GM19467 (cell line): Measurements from ENCODE around the gene PRCD.
"Not testable (repeated sequence)": the region's sequence is repeated elsewhere in the genome, so short reads cannot be mapped to it uniquely, and the experiment has no call there.

Experiments used
- ATAC-seq: cut with Tn5 transposase; IDR thresholded peaks from one replicate; pipeline ENCODE4 v1.9.1; 2021; ENCODE audit warnings: mild to moderate bottlenecking, moderate library complexity; ENCODE audit not compliant: unreplicated experiment

PRCD gene

GRCh38 chr17:76551685-76552084, 11.8 kb downstream of the PRCD start:
- no peak for ATAC-seq

DNA sequence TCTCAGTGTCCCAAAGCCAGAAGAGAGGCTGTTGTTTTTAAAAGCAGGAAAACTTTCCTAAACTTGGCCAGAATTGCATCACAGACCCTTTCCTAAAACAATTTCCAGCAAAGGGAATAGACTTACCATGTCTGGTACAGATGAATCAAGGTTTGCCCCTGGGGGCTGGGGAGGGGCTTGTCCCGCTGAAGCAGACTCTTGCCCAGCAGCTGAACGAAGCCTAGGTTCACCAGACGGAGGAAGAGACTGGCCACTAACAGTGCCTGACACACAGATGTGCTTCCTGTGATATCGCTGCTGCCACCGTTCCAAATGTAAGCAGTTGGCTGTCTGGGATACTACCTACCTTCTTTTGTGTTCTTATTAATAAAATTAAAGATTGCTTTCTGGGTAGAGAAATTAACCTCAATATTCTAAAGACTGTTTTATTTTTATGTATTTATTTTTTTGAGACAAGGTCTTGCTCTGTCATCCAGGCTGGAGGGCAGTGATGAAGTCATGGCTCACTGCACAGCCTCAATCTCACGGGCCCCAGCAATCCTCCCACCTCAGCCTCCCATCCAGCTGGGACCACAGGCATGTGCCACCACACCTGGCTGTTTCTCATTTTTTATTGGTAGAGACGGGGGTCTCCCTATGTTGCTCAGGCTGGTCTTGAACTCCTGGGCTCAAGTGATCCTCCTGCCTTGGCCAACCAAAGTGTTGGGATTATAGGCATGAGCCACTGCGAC, 13.5 kb downstream of the PRCD start:
- no peak for ATAC-seq

DNA sequence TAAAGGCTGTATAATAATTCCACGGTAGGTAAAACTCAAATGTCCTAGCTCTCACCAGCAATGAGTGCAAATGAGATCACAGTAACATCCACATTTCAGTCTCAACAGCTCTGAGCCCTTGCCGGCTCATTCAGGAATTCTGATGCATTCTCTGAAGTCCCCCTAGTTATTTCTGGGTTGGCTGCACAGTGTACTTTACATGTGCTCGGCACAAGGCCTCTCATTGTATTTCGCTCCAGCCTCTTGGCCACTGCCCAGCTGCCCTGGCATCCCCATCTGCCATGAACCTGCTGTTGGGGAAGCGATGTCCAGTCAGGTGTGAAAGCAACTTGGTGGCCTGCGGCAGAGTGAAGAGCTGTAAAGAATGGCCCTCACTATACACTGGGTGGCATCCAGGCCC, 14.3 kb downstream of the PRCD start:
- ATAC-seq: no peak

DNA sequence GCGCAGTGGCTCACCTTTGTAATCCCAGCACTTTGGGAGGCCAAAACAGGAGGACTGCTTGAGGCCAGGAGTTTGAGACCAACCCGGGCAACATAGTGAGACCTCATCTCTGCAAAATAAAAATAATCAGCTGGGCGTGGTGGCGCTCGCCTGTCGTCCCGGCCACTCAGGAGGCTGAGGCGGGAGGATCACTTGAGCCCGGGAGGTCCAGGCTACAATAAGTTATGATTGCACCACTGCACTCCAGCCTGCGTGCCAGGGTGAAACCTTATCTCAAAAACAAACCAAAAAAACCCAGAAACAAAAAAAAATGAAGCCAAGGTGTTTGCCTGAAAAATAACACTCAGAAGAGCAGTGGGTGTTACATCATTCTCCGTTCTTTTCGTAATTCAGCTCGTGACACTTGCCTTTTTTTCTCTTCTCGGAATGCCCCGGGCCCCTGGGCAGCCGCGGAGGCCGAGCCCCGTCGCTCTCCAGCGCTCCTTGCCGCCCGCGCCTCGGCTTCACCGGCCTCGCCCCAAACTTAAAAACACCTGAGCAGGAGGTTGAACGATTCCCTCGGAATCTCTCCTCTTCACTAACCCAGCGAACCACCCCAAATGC, 17.0 kb downstream of the PRCD start:
- ATAC-seq: peak; percentile 9

DNA sequence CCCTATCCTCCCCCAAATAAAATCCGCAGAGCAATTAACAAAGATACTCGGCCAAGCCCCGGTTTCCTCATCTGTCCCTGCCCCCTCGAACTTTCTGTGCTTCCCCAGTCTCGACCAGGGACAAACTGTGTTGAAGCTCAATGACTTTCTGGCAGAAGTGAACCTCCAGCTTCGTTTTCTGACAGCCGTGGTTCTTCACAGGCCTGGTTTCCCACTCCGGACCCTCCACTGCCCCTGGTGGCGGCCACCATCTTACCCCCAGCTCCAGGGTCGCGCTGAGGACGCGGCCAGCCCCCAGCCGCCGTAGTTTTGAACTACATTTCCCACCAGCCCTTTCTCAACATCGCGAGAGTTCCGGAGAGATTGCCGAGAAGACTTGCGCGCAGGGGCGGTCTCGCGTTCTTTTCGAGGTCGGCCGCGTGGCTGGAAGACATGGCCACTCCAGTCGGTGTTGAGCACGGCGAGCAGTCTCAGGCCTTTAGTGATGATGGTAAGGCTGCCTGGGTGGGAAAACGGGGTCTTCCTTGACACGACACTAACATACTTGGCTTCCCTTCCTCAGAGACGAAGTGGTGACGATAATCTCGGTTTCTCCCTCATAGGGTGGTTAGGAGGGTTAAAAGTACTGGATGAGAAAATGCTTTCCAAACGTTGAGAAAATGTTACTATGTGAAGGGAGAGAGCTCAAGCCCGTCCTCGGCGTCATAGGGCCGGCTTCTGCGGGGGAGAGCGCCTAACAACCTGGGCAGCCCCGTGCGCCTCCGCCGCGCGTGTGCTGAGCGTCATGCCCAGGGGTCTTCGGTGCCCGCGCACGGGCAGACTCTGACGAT, 17.7 kb downstream of the PRCD start:
- ATAC-seq: peak; percentile 81

DNA sequence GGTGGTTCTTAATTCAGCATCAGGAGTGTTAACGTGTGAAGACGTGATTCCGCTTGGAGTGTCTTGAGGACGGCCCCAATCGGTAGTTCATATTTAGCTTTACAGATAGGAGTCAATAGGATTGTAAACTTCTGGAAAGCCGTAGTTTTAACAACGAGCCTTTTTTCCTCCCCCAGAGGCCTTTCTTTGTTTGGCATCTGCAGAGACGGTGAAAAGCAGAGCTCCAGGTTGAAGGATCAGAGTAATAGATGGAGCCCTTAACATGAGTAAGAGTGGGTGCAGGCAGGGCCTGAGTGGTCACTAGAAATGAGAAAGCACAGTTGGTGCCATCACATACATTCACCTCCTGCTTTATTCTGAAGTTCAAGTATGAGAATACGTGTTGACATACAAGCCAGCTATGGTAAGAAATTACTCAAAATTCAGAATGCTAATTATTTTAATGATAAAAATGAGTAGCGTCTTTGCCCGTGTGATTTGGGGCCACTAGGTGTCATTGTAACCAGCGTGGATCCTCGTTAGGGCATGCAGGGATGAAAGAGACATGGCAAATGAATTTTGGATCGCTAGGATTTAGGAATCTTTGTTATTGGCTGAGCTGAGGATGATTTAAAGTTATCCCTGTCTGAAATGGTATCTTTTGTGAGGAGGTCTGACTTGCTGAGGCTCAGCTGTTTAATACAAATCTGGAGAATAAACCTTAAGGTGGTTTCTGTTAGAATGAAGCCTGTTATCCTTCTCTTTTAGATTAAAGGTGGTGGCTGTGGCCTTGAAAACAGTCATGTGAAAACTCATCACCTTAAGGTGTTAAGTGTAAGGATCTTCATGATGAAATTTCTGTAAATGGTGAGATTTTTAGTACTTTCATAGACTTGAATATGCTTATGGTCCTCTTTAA, 18.6 kb downstream of the PRCD start:
- no peak for ATAC-seq

- not testable (repeated sequence) for ATAC-seq
Observed at GRCh38 chr17:76559460-76559859, 19.6 kb downstream of the PRCD start.

GRCh38 chr17:76560036-76560876, 20.4 kb downstream of the PRCD start:
- ATAC-seq: no peak

GRCh38 chr17:76560877-76561221, 21.0 kb downstream of the PRCD start:
- ATAC-seq: no peak

DNA sequence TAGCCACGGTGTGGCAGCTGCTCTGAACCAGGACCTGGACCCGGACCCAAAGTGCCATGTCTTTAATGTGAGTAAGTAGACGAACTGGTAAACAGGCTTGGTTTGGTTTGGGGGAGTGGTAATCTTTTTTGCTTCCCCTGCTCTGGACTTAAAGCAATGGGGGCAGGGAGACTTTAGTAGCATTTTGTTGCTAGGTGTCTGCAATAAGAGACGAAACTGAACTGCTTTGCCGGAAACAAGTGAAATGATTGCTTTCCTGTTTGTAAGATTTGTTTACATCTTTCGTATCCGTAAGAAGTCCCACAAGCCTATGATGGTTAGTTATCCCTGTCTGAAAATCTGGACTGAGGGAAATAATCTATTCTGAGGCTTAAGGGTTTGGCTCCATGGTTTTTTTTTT, 21.5 kb downstream of the PRCD start:
- no peak for ATAC-seq

- ATAC-seq: no peak
Observed at GRCh38 chr17:76561799-76562268, 22.0 kb downstream of the PRCD start.

DNA sequence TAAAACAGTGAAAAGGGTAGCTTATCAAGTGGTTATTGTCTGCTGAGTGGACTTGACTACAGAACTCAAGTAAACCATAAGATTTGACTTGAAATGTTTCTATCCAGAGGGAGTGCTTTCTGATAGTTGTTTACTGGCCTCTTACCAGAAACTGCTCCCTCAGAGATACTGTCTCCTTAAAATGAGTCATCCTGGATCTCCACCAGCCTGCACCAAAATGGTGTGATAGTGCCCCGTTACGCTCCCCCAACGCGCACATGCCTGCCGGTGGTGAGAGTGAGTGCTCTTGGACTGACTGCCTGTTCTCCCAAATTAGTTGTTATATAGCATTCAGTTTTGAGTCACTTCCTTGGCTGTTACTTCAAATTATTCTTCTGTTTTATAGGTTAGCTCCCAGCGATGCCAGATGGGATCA, 22.9 kb downstream of the PRCD start:
- no peak for ATAC-seq

GRCh38 chr17:76563359-76563758, 23.5 kb downstream of the PRCD start:
- not testable (repeated sequence) for ATAC-seq

DNA sequence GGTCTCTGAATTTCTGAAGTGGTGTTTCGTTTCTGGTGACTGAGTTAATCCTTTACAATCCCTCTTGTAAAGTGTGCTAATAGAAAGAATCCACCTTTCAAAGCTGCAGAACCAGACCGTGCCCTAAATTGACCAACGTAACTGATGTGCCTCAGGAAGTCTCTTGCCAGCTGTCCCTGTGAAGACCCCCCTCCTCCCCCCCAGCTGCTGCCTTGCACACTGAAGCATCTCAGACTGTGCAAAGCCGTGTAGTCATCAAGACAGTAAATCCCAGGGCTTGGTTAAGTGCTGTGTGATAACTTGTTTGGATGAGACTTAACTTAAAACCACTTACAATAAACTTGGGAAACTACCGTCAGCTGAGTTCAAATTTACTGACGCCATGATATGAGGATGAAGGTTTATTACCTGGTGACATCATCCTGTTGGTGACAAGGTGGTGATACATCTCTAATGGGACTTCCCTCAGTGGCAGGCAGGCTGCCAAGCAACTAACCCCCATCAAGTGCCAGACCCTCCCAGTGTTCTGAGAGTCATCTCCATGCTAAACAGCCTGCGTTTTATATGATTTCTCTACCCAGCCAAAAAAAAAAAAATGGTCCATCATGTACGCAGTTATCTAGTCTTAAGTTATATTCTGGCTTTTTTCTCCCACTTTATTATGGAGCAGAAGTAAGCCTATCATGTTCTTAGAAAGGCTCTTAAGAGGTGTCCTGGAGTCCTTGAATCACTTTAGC, 25.3 kb downstream of the PRCD start:
- ATAC-seq: not testable (repeated sequence)

- no peak for ATAC-seq
Observed at GRCh38 chr17:76565728-76566612, 26.1 kb downstream of the PRCD start.

- ATAC-seq: no peak
Observed at GRCh38 chr17:76566613-76566943, 26.7 kb downstream of the PRCD start.

GRCh38 chr17:76566988-76567431, 27.2 kb downstream of the PRCD start:
- ATAC-seq: no peak
